WI38 (cell line): ENCODE results near the gene CD2AP.

ENCODE experiments used
- H3K4me3 ChIP-seq: 2 replicates; pipeline ENCODE4 v1.5.1; 2011; ENCODE audit warnings: low read depth, mild to moderate bottlenecking, control low read depth, low read length
- TF ChIP-seq, protein P1 (sequence below): IDR thresholded peaks from 2 replicates; pipeline ENCODE4 v1.5.1; 2012; ENCODE audit warnings: low read depth, mild to moderate bottlenecking, control low read depth, low read length

The CD2AP gene

GRCh38 chr6:47593979-47594378 is 116.4 kb downstream of the CD2AP start:
- TF ChIP-seq, protein P1, sequence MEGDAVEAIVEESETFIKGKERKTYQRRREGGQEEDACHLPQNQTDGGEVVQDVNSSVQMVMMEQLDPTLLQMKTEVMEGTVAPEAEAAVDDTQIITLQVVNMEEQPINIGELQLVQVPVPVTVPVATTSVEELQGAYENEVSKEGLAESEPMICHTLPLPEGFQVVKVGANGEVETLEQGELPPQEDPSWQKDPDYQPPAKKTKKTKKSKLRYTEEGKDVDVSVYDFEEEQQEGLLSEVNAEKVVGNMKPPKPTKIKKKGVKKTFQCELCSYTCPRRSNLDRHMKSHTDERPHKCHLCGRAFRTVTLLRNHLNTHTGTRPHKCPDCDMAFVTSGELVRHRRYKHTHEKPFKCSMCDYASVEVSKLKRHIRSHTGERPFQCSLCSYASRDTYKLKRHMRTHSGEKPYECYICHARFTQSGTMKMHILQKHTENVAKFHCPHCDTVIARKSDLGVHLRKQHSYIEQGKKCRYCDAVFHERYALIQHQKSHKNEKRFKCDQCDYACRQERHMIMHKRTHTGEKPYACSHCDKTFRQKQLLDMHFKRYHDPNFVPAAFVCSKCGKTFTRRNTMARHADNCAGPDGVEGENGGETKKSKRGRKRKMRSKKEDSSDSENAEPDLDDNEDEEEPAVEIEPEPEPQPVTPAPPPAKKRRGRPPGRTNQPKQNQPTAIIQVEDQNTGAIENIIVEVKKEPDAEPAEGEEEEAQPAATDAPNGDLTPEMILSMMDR: no peak

DNA sequence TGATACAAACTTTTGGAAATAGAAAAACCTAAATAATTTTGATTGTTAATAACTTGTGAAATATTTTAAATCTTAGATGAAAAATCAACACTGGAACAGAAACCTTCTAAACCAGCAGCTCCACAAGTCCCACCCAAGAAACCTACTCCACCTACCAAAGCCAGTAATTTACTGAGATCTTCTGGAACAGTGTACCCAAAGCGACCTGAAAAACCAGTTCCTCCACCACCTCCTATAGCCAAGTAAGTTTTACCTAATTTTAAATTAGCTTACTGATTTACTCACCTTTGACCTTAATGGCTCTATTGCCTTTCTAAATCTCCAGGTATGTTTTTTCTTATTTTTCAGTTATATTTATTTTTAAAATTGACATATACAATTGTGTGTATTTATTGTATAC is 118.2 kb downstream of the CD2AP start:
- TF ChIP-seq, protein P1: no peak

More at GRCh38 chr6:47593979-47594378, 116.4 kb downstream of the CD2AP start:
- H3K4me3 ChIP-seq: no peak overlapping the region

GRCh38 chr6:47598367-47598766 is 120.8 kb downstream of the CD2AP start:
- TF ChIP-seq, protein P1: no peak
- H3K4me3 ChIP-seq: no peak overlapping the region

More for the DNA sequence above, 118.2 kb downstream of the CD2AP start:
- H3K4me3 ChIP-seq: no peak overlapping the region

- no peak overlapping the region for H3K4me3 ChIP-seq
- TF ChIP-seq, protein P1: no peak
Observed at GRCh38 chr6:47599512-47599911, 121.9 kb downstream of the CD2AP start.

- TF ChIP-seq, protein P1: no peak
- no peak overlapping the region for H3K4me3 ChIP-seq
Observed at GRCh38 chr6:47603227-47603626, 125.6 kb downstream of the CD2AP start.

DNA sequence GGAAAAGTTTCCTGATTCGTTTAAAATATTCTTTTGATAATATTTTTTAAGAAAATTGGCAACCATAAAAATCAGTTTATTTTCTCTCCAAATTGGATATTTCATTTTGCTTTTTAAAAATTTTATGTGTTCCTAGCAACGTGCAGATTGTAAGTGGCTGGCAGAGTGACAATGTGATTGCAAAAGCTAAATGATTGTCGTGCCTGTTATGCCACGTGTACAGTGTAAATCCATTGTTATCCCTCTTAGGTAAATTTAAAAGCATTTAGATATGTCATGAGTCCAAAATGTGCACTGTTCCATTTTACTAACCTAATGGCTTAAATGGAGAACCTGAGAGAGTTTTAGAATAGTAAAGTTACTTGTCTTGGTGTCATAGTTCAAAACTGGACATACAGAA is 126.4 kb downstream of the CD2AP start:
- no peak overlapping the region for H3K4me3 ChIP-seq
- TF ChIP-seq, protein P1: no peak

GRCh38 chr6:47621838-47622449 is 144.4 kb downstream of the CD2AP start:
- no peak overlapping the region for H3K4me3 ChIP-seq
- TF ChIP-seq, protein P1: no peak
